Measurements from ENCODE around the gene HSP90AB1.

Gene HSP90AB1

GRCh38 chr6:44235891-44236516 is 10.9 kb upstream of the HSP90AB1 start:
- DNase-seq (ENCODE audit: low read depth), result no peak

- no peak for DNase-seq (ENCODE audit: low read depth)
Measured at GRCh38 chr6:44237021-44237812, 9.7 kb upstream of the HSP90AB1 start.

- no peak for DNase-seq (ENCODE audit: low read depth)
Measured at GRCh38 chr6:44237813-44238433, 9.0 kb upstream of the HSP90AB1 start.

GRCh38 chr6:44238687-44239350 is 8.1 kb upstream of the HSP90AB1 start:
- DNase-seq (ENCODE audit: low read depth), result no peak

- no peak for DNase-seq (ENCODE audit: low read depth)
Measured at GRCh38 chr6:44243345-44243744, 3.6 kb upstream of the HSP90AB1 start.

GRCh38 chr6:44245391-44245911 is 1.4 kb upstream of the HSP90AB1 start:
- DNase-seq (ENCODE audit: low read depth), result no peak

GRCh38 chr6:44245912-44246662 is 814 bp upstream of the HSP90AB1 start:
- peak; percentile 85 for DNase-seq (ENCODE audit: low read depth)

GRCh38 chr6:44247338-44248302 is 719 bp downstream of the HSP90AB1 start:
- peak; percentile 79 for DNase-seq (ENCODE audit: low read depth)

- DNase-seq (ENCODE audit: low read depth), result no peak
Measured at GRCh38 chr6:44248579-44248978, 1.7 kb downstream of the HSP90AB1 start.

- DNase-seq (ENCODE audit: low read depth), result no peak
Measured at GRCh38 chr6:44249082-44249748, 2.3 kb downstream of the HSP90AB1 start.

GRCh38 chr6:44250067-44250717 is 3.3 kb downstream of the HSP90AB1 start:
- no peak for DNase-seq (ENCODE audit: low read depth)

GRCh38 chr6:44250718-44251123 is 3.8 kb downstream of the HSP90AB1 start:
- DNase-seq (ENCODE audit: low read depth), result no peak

GRCh38 chr6:44251576-44252524 is 4.9 kb downstream of the HSP90AB1 start:
- DNase-seq (ENCODE audit: low read depth), result no peak

GRCh38 chr6:44253307-44254101 is 6.6 kb downstream of the HSP90AB1 start:
- DNase-seq (ENCODE audit: low read depth), result no peak

GRCh38 chr6:44254191-44255104 is 7.5 kb downstream of the HSP90AB1 start:
- no peak for DNase-seq (ENCODE audit: low read depth)

GRCh38 chr6:44255105-44255808 is 8.4 kb downstream of the HSP90AB1 start:
- DNase-seq (ENCODE audit: low read depth), result no peak
